T follicular helper cell (primary cell): ENCODE measurements around the gene CDK5RAP2.

Source experiments
- DNase-seq: peaks from one replicate; pipeline ENCODE4 v3.0.0-alpha.2; 2020; ENCODE audit warnings: low read depth

The CDK5RAP2 gene

GRCh38 chr9:120383611-120383998 is 196.4 kb downstream of the CDK5RAP2 start:
- no peak for DNase-seq

GRCh38 chr9:120382453-120382852 is 197.5 kb downstream of the CDK5RAP2 start:
- DNase-seq = no peak

GRCh38 chr9:120381839-120382238 is 198.1 kb downstream of the CDK5RAP2 start:
- DNase-seq = no peak

- no peak for DNase-seq
Measured at GRCh38 chr9:120379611-120380010, 200.4 kb downstream of the CDK5RAP2 start.

GRCh38 chr9:120378680-120379079 is 201.3 kb downstream of the CDK5RAP2 start:
- no peak for DNase-seq

GRCh38 chr9:120377268-120378159 is 202.5 kb downstream of the CDK5RAP2 start:
- no peak for DNase-seq

GRCh38 chr9:120376101-120376500 is 203.9 kb downstream of the CDK5RAP2 start:
- DNase-seq = no peak

GRCh38 chr9:120375316-120375715 is 204.7 kb downstream of the CDK5RAP2 start:
- DNase-seq = no peak

- DNase-seq = no peak
Measured at GRCh38 chr9:120374817-120375216, 205.2 kb downstream of the CDK5RAP2 start.

GRCh38 chr9:120374239-120374638 is 205.7 kb downstream of the CDK5RAP2 start:
- DNase-seq = no peak

- DNase-seq = no peak
Measured at GRCh38 chr9:120372040-120372439, 207.9 kb downstream of the CDK5RAP2 start.

GRCh38 chr9:120369608-120370220 is 210.3 kb downstream of the CDK5RAP2 start:
- no peak for DNase-seq

- no peak for DNase-seq
Measured at GRCh38 chr9:120368799-120369198, 211.2 kb downstream of the CDK5RAP2 start.

- no peak for DNase-seq
Measured at GRCh38 chr9:120366644-120367019, 213.3 kb downstream of the CDK5RAP2 start.

- DNase-seq = no peak
Measured at GRCh38 chr9:120365386-120365785, 214.6 kb downstream of the CDK5RAP2 start.

GRCh38 chr9:120363697-120364096 is 216.3 kb downstream of the CDK5RAP2 start:
- DNase-seq = no peak

- DNase-seq = no peak
Measured at GRCh38 chr9:120362446-120362845, 217.5 kb downstream of the CDK5RAP2 start.

GRCh38 chr9:120361551-120361950 is 218.4 kb downstream of the CDK5RAP2 start:
- no peak for DNase-seq

GRCh38 chr9:120360510-120360909 is 219.5 kb downstream of the CDK5RAP2 start:
- no peak for DNase-seq

GRCh38 chr9:120360046-120360445 is 219.9 kb downstream of the CDK5RAP2 start:
- DNase-seq = no peak

- no peak for DNase-seq
Measured at GRCh38 chr9:120358877-120359276, 221.1 kb downstream of the CDK5RAP2 start.

GRCh38 chr9:120353506-120353905 is 226.5 kb downstream of the CDK5RAP2 start:
- no peak for DNase-seq

- DNase-seq = no peak
Measured at GRCh38 chr9:120351106-120351505, 228.9 kb downstream of the CDK5RAP2 start.
